HG03196 (cell line): ENCODE results near the gene TREX2.

Experiments used
- ATAC-seq: cut with Tn5 transposase; IDR thresholded peaks from one replicate; pipeline ENCODE4 v1.9.1; 2021; ENCODE audit not compliant: unreplicated experiment

Gene TREX2, protein sequence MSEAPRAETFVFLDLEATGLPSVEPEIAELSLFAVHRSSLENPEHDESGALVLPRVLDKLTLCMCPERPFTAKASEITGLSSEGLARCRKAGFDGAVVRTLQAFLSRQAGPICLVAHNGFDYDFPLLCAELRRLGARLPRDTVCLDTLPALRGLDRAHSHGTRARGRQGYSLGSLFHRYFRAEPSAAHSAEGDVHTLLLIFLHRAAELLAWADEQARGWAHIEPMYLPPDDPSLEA

DNA sequence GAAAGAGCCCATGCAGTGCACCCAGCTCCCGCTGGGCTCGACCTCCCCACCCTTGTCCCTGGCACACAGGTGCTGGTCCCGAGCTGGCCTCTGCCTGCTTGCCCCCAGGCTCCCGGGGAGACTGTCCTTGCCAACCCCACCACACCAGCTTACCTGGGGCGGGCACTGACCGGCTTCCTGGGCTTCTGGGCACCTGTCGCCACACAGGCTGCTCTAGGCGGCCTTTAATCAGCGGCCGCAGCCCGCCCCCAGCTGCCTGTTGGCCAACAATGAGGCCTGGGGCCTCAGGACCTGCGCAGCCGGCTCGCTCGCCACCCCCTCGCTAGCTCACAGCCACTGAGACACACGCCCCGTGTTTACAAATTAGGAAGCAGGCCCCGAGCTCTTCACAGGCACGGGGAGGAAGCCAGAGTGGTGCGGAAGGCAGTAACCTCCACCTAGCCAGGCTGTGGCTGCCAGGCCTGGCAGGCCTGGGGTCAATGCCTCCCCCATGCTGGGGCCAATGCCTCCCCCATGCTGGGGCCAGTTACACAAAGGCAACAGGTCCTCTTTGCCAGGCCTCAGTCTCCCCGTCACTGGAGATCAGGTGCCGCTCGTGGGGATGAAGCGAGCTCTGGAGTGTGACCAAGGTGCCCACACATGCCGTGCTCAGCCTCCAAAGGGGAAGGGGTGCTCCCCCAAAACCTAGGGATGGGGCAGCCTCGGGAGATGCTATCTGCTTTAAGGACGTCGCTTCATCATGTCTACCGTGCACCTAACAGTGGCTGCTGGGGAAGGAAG, at the start of gene TREX2:
Gene TREX2 (minus strand): TSS at position 201 of the 780 bp plus-strand sequence. CDS start 626 bp downstream, outside the sequence.
- no peak for ATAC-seq

DNA sequence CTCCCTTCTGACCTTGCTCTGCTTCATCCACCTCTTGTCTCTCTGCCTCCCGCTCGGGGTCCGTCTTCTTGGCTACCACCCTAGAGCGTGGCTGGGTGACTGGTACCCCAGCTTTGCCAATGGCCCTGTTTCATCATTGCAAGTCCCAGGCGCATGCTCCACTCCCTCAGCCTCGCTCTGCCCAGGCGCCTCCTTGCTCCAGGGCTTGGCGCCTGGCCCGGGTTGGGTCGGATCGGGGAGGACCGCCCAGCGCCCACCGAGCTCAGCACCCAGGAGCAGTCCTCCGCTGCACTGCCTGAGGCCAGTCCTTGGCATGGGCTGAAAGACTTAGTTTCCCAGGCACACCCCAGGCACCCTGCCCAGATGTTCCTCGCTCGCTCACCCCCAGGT, 49.5 kb upstream of the TREX2 start:
- ATAC-seq: no peak

DNA sequence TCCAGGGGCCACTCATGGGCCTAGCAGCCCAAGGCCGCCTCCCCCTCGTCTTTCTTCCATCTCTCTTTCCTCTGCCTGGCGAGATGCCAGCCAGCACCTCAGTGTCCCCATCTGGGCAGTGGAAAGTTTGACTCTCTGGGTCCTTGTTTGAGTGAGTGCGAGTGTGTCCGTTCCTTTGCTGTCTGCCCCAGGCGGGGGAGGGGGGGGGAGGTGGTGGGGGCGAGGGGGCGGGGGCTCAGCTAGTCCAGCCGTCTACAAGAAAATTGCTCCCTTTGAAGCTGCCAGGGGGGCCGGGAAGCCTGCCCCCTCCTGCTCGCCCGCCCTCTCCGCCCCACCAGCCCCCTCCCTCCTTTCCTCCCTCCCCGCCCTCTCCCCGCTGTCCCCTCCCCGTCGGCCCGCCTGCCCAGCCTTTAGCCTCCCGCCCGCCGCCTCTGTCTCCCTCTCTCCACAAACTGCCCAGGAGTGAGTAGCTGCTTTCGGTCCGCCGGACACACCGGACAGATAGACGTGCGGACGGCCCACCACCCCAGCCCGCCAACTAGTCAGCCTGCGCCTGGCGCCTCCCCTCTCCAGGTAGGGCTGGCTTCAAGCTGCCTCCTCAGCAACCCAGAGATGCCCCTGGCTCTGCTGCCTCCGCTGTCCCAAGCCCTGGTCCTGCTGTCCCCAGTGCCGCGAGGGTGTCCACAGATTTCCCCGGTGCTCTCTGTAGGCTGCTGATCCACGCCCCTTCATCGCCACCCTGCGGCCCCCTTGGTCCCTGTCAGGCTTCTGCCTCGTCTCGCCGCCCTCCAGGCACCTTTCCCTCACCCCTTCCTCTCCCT, 48.9 kb upstream of the TREX2 start, which contains the start of gene BGN:
Gene BGN (plus strand): TSS at position 440 of the 821 bp plus-strand sequence. CDS start 9,652 bp downstream, outside the sequence.
- ATAC-seq: no peak

DNA sequence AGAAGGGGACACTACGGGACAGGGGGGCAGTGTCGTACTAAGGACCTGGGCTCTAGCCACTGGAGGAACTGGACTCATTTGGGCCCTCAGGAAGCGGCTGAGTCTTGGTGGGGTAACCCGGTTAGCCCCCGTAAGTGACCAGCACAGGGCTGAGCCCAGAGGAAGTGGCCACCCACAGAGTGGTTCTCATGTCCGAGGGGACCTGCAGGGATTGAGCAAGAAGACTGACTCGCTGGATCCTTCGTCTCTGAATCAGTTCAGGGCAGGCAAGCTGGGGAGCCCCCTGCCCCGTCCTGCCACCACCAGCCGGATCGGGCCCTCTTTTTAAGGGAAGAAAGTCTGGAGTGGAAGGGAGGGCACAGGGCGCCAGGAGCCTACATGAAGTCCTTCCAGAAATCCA, 48.2 kb upstream of the TREX2 start:
- no peak for ATAC-seq

DNA sequence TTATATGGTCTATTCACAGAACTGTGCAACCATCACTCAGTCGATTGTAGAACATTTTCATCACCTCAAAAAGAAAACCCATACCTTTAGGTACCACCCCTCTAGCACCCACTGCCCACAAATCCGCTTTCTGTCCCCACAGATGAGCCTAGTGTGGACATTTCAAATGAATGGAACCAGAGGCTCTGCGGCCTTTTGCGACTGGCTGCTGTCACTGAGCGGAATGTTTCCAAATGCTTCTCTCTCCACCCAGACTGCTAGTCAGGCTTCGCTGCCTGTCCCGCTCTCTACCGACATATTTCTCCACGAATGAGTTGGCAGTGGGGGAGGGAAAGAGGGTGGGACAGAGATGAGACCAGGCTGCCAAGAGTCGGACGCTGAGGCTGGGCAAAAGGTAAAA, 47.2 kb upstream of the TREX2 start:
- ATAC-seq: no peak

DNA sequence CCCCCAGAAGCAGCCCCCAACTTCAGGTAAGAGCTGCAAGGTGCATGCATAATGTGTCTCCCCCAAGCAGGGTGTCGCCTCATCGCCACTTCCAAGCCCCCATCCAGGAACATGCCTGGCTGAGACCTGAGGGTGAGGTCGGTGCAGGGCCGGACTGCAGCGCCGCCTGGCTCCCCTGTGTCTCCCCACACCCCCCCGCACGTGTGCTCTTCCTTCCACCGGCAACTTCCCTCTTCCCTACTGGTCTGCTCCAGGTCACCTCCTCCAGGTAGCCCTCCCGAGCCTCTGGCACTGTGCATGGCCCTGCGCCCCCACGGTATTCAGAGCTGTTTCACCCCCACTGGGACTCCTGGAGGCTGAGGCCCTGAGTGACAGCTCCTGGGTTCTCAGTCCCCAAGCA, 46.7 kb upstream of the TREX2 start:
- ATAC-seq: no peak

DNA sequence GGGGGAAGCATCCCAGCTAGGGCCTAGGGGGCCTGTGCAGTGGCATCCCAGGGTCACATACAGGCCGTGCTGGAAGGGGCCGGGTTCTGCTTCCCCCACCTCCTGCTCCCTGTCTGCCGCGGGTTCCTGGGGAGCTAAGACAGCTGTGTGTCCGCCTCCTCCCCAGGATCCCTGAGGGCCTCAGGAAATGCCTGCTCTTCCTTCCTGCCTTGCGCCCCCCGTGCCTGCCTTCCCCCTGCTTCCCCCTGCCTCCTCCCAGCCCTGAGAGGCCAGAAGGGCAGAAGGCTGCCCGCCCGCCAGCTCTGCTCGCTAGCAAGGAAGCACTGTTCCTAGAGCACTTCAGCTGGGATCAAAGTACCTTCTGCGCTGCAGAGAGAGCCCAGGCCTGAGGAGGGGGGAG, 46.1 kb upstream of the TREX2 start:
- no peak for ATAC-seq

DNA sequence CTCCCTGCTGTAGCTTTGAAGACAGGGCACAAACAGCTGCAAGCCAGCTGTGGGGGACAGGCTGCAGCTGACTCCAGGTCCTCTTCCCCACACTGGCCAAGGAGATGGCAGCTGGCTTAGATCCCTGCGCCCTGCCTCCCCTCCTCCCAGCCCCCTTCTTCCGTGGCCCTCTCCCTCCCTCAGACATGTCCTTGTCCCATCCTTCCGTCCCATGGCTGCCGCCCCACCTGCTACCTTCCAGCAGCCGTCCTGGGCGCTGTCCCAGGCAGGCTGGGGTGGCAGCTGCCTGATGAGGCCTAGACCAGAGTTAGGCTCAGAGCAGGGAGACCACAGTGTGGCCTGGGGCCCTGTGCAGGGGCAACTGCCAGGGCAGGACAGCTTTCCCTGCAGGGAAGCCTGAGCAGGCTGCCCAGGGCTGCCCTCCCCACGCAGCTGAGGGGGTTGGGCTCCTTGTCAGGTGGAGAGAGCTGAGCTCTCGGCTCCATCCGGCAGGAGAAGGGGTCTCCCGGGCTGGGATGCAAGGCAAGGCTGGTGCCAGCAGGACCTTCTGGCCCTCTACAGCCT, 45.6 kb upstream of the TREX2 start:
- no peak for ATAC-seq

DNA sequence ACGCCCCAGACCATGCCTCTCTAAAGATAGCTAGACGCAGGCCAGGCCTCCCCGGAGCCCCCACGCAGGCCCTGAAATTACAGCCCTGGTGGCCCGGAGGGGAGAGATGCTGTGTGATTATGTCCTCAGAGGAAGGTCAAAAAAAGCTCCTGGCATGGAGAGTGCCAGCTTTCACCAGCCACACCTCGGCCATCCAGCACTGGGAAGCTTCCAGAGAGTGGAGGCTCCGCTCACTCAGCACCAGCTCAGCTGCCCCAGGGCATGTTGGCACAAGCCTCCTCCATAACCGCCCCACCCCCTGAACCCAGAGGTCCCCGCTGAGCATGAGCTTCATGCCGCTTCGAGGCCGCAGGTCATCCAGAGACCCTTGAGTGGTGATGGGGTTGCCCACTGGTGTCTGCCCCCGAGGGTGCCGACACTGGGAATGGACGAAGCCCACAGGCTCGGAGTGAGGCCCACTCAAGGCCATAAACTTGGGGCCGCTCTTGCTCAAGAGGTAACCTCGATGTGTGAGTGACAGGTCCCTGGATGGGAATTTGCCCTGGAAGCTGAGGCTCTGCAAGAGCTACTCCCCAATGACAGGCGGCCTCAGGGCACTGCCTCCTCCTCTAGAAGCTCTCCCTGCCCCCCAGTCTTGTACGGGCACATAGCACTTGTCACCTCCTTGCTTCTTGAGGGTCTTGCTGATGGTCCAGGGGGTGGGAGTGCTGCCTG, 44.5 kb upstream of the TREX2 start:
- no peak for ATAC-seq

DNA sequence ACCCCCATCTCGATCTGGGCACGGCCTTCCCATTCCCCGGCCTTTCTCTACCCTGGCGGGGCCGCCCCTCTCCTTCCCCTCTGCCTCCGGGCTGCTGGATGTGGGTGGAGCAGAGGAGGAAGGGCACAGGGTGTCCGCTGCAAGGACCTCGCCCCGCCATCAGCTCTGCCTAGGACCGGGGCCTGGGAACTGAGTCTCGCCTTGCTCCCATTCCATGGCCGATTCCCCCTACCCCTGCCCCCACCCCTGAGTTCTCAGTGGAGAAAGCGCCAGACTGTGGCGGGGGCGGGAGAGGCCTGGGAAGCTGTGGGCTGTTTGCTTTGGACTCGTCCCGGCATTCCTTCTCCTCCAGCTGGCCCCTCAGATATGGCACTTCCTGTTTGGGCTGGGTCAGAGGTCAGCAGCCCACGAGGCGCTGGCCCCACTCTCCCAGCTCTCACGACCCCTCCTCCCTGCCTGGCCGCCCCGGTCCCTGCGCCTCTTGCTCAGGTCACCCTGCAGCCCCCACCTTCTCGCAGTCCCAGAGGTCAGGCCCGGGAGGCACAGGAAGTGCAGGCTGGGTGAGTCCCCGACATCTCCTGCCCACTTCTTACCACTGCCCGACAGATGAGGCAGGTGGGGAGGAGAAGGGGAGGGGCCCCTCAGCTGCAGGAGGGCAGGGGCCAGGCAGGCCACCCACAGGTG, 42.5 kb upstream of the TREX2 start:
- ATAC-seq: no peak

DNA sequence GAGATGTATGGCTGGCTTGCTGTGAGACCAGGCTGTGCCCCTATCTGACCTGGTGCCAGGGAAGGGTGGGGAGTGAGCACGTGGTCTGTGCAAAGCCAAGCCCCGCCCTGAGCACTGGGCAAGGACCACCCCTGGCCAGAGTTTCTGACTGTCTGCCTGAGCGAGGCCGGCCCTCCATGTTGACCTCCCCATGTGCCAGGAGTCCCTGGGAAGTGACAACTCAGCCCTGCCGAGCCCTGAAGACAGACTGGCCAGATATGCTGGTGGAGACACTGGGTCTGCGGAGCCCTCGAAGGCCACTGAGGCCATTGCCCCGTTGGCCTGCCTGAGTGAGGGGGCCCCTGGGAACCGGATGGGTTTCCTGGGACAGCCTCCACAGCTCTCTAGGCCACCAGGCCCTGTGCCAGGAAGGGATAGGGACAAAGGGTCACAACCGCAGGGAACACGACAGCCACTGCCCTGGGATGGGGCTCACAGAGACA, 41.8 kb upstream of the TREX2 start:
- no peak for ATAC-seq

DNA sequence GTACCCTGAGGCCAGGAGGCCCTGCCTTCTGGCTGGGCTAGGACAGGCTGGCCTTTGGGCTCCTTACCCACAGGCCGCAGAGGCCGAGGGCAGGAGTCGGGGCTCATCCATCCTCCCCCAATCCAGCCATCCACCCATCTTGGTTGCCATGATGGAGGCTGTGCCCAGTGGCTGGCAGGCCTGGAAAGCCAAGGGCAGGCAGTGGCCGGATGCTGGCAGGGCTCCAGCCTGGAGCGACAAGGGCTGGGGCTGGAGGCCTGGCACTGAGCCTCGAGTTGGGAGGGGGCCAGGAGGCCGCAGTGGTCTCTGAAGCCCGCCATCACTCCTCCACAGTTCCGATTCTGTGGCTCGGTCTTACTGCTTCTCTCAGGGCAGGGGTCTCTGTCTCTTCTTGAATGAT, 40.3 kb upstream of the TREX2 start:
- ATAC-seq: no peak

DNA sequence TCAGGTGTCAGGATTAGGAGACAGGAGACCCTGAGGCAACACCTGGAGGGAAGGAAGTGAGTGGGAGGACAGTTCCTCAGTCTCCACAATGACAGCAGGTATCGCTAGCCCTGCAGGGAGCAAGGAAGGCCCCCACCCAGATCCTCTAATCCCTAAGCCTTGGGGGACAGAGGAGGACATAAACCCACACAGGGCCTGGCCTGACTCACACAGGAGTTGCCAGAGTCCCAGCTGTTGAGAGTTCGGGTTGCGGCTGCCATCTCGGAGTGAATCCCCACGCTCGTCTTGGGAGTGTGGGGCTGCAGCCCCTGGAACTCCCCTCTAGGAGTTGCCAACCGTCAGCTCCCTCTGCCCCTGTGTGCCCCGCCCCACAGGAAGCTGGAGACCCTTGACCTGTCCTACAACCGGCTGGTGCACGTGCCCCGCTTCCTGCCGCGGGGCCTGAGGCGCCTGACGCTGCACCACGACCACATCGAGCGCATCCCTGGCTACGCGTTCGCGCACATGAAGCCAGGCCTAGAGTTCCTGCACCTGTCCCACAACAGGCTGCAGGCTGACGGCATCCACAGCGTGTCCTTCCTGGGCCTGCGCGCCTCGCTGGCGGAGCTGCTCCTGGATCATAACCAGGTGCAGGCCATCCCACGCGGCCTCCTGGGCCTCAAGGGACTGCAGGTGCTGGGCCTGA, 39.7 kb upstream of the TREX2 start:
- ATAC-seq: no peak

DNA sequence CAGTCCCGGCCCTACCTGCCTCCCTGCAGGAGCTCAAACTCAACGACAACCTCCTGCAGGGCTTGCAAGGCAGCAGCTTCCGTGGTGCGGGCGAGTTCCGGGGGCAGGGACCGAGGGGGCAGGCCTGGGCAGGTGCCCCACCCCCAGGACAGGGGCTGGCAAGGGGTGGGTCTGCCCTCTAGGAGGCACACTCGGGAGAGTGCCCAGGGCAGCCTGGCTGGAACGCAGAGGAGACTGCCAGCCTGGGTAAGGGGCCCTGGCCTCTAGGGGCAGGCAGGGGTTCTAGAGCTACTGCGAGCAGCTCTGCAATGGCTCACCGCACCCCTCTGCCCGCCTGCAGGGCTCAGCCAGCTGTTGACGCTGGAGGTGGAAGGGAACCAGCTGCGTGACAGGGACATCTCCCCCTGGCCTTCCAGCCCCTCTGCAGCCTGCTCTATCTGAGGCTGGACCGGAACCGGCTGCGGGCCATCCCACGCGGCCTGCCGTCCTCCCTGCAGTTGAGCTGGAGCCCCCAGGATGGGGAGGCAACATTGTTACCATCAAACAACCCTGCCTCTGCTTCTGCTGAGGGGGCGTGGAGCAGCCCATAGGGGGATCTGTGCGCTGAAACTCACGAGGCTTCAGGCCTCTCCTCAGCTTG, 36.6 kb upstream of the TREX2 start:
- no peak for ATAC-seq

DNA sequence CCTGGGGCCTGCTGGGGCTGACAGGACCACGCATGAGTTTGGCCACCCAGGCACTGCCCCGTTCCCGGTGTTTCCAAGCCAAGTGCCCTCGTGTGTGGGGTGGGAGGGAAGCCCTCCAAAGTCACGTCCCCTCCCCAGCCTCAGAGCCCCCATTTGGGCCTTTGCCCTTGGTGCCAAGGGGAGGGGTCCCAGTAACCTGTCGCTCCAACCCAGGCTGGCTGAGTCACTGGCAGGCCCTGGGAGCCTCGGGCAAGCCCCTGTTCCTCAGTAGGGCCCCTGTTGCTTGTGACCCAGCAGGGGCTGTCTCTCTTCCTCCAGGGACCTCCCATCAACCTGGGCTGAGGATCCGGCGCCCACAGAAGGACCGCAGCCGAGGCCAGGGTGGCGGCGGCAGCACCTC, 35.2 kb upstream of the TREX2 start:
- ATAC-seq: no peak

DNA sequence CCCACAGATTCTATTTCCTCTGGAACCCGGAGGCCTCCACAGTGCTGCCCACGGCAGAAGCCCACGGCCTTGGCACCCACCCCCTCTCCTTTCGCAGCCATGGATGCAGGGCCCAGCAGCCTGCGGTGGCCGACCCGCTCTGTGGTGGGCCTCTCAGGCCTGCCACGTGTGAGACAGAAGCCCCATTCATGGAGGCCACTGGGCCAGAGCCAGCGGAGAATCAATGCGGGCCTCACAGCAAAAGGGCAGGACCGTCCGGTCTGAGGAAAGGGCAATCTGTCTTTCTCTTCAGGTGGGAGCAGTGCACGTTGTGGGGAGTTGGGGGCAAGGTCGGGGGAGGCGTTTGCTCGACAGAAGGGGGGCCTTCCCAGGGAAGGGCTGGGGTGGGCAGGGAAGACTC, 32.9 kb upstream of the TREX2 start:
- ATAC-seq: no peak

DNA sequence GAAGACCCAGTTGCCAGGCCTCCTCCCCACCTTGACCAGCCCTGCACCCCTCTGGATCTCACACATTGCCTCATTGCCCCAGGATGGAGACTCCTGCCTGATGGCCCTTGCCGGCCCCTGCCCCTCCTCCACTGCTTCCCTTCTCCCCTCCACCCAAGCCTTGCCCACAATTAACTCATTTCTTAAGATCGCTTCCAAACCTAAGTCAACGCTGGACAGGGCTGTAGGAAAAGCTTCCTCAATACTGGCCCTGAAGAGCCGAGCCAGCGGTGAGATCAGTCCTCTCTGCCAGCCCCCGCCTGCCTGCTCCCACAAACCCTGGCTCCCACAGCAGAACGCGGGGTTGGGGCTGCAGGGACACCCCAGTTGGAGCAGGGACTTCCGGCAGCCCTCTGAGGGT, 32.0 kb upstream of the TREX2 start:
- ATAC-seq: no peak

DNA sequence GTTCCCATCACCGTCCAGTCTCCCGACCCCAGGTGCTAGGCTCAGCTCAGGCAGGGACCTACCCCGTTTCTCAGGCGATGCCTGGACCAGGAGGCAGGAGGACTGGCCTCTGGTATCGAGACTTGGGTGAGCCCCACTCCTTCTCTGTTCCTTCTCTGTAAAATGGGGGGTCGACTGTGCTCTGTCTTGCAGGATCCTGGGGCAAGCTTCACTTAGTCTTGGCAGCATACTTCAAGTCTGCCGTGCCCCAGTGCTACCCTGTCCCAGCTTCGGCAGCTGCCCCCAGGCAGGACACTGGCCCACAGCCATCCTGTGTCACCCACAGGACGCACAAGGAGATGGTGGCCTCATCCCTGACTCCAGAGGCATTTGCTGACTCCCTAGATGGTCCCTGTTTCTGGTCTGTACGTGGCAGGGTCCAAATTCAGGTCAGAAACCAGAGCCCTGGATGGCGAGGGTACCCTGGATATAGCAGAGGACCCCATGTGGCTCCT, 31.6 kb upstream of the TREX2 start:
- no peak for ATAC-seq
